GM18868 (cell line): ENCODE measurements around the gene NCS1.

Experiments used
- ATAC-seq: cut with Tn5 transposase; IDR thresholded peaks from one replicate; pipeline ENCODE4 v1.9.1; 2021; ENCODE audit warnings: mild to moderate bottlenecking, moderate library complexity; ENCODE audit not compliant: unreplicated experiment

Gene NCS1

DNA sequence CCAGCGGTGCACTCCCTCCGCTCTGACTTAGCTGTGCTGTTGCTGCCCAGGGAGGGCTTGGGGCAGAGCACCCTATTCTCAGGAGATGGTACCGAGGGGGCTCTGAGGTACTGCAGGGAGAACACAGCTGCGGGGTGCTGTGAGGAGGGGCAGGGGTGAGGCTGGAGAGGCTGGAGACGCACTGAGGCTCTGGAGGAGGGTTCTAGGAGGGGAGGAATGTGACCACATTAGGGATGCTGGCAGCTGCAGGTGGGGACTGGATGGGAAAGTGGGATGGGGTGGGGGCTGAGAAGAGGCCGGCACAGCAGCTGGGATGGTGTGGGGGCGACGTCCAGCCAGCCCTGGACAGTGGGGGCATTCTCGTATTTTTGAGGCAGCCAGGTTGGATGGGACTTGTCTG lies 20.9 kb downstream of the NCS1 start:
- ATAC-seq: no peak

DNA sequence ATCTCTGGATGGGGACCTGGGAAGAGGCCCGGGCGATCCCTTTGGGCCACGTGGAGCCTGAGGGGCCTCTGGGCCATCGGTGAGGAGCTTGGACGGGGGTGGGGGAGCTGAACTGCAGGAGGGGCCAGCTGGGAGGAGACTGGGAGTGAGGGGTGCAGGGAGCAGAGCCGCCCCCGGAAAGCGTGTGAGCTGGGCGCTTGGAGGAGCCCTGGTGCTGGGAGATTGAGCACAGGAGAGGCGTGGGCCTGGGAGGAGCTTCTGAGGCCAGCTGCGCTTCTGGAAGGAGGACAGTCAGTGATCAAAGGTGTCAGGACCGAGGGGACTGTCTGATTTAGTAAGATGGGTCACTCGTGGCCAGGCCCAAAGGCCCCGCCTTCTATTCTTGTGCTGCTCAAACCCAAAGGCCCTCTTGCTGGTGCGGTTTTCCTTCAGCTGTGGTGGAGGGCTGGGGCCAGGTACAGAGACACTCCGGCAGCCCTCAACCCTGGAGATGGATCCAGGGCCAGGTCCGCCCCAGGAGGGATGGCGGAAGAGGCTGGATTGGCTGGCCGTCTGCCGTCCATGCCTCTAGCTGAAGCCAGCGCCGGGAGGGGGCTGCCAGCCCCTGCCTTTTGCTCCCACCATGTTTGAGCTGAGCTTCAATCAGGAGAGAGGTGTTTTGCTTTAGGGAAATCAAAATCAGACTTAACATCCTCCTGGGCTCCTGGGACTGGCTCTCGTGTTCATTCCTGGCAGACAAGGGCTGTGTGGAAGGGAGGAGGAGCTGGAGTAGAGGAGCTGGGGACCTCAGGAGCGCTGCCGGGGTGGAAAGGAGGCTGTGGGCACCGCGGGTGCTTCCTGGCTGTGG lies 21.6 kb downstream of the NCS1 start:
- no peak for ATAC-seq

DNA sequence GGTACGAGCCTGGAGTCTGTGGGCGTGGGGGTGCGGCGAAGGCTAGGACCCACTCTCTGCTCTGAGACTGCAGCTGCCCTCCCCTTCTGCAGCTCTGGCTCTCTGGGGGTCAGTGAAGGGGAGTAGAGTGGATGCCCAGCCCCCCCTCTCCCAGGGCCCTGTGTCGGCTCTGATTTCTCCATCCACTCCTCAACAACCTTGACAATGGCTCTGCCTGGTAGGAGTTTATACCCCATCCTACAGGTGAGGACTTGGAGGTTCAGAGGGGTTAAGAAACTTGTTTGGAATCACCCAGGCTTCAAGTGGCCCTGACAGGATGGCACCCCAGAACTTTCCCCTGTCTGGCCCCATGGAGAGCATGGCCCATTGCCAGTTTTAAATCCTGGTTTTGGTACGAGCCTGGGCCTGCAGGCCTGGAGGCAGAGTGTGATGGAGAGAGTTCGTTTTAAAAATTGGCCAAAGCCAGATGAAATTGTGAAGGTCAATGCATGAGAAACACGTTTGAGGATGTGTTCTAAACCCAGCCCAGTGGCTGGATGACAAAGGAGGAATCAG lies 22.3 kb downstream of the NCS1 start:
- no peak for ATAC-seq

DNA sequence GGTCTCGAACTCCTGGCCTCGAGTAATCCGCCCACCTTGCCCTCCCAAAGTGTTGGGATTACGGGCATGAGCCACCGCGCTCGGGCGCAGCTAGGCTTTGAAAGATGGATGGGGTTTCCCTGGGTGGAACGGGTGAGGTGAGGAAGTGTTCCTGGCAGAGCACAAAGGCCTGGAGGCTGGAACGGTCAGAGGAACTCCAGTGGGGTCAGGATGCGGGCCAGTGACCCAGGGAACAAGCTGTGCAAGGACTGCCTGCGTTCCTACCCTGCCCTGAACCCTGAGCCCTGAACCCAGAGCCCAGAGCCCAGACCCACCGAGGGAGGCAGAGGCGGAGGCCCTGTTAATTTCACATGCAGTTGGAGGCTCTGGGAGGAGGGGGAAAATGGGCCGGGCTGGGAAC lies 23.4 kb downstream of the NCS1 start:
- no peak for ATAC-seq

DNA sequence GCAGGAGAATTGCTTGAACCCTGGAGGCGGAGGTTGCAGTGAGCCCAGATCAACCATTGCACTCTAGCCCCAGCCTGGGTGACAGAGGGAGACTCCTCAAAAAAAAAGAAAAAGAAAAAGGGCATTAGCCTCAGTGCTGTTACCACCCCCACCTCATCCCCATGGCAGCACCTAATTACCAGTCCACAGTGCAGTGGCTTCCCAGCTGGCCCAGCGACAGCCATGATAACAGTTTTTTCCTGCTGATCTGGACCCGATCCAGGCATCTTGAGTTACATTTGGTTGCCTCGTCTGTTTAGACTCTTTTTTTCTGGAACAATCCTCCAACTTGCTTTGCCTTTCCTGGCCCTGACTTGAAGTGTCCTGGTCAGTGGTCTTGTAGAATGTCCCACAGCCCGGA lies 24.4 kb downstream of the NCS1 start:
- ATAC-seq: no peak

DNA sequence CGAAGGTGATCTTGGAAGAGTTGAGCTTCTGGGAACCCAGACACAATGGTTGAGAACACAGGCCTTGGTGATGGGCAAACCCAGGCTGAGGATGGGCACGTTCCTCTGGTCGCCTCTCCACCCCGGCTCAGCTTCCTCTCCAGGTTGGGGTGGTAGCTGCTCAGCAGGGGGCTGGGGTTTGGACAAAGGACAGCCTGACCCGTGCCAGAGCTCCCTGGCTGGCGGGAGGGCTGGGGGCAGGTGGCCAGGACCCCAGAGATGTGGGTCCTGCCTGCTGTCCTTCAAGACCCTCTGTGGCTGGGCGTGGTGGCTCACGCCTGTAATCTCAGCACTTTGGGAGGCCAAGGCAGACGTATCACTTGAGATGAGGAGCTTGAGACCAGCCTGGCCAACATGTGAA lies 25.2 kb downstream of the NCS1 start:
- no peak for ATAC-seq

DNA sequence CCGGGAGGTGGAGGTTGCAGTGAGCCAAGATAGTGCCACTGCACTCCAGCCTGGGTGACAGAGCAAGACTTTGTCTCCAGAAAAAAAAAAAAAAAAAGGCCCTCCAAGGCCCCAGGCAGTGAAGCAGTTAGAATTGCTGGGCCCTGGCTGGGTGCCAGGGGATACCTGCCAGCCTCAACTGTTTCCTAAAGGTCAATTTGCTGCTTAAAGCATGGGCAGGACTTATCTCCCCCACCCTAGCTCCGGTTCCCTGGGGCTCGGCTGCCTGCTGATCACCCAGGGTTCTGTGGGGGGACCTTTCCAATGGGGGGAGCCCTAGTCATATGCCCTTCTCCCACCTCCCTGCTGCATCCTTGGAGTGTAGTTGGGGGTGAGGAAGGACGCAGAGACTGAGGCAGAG lies 25.7 kb downstream of the NCS1 start:
- ATAC-seq: no peak

DNA sequence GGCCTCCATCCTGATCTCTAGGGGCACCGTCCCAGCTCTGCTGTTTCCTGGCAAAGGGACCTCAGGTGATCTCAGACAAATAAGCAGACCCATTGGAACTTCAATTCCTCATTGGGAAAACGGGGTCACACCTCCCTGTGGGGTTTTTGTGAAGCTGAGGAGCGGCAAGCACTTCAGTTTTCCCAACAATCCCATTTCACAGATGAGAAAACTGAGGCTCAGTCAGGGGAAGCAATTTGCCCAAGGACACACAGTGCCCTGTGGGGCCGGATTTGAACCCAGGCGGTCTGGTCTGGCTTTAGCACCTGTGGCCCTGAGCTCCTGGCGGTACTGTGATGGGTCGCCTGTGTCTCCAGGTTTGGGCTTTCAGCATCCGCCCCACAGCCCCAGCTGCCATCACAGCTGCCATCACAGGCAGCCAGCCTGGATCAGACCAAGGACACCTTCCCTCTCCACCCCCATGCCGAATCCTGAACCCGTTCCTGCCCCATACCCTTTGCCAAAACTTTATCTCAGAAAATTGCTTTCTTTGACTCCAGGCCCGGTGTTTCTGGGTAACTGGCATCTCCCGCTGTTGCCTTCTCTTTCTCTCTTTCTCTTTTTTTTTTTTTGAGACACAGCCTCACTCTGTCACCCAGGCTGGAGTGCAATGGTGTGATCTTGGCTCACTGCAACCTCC lies 26.4 kb downstream of the NCS1 start:
- ATAC-seq: no peak

DNA sequence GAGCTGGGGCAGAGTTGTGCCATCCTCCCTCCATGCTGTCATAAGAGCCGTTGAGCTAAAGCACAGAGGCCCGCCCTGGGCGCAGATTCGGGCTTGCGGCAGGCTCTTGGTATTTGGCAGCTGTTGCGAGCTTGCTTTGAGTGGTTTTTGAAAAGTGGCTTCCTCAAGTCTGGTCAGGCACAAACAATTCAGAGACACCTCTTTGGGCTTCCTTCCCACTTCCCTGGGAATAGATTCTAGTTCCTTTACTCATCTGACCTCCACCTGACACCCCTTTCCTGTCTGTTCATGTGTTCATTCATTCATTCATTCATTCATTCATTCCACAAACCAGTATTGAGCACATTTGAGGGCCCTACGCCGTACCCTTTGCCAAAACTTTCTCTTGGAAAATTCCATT lies 27.4 kb downstream of the NCS1 start:
- ATAC-seq: no peak

DNA sequence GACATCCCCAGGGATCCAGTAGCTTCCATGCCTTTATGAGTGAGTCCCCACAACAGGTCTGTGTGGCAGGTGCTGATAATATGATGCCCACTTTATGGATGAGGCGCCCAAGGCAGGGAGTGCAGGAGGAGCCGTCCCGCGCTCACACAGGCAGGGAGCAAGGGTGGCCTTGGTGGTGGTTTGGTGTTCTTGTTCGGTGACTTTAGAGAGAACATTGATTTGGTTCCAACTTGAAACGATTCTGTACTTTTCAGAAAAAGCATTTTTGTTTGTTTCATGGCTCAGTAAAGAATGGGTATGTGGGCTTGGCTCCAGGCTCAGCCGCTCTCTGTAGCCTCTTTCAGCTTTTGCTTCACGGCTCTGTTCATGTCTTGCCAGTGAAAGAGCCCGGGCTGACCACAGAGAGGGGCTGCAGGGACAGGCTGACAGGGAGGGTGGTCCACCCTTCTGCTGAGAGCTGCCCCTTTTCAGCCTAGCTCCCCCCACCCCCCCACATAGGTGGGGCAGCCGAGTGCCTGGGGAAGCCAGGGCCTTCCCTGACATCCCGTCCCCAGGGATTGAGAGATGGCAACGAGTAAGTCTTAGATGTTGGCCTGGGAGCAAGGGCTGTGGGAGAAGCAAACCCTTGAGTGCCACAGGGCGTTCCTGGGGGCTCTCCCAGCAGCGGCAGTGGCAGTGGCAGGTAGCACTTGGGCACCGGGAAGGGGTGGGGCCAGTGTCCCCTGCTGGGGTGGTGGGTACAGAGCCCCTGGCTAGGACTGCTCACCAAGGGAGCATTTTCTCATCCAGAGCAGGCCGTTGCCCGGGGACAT lies 28.0 kb downstream of the NCS1 start:
- ATAC-seq: no peak

DNA sequence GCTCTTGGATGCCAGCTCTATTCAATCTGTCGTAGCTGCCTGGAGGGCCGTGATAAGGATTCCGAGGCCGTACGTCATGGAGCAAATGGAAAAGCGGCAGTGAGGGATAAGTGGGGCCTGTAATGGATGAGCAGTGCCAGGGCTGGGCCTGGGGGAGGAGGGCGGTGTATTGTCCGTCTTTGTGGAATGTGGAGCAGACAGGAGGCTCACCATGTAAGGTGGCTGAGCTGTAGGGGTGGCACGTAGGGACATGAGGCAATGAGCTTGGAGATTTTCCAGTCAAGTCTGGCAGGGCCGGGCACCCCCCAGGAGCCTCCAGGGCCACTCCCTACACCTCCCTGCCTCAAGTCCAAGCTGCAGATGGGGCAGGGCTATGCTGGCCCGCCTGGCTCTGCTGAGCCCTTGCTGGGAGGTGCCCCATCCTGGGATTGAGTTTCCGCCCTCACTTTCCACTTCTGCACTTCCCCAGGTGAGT lies 29.2 kb downstream of the NCS1 start:
- no peak for ATAC-seq

DNA sequence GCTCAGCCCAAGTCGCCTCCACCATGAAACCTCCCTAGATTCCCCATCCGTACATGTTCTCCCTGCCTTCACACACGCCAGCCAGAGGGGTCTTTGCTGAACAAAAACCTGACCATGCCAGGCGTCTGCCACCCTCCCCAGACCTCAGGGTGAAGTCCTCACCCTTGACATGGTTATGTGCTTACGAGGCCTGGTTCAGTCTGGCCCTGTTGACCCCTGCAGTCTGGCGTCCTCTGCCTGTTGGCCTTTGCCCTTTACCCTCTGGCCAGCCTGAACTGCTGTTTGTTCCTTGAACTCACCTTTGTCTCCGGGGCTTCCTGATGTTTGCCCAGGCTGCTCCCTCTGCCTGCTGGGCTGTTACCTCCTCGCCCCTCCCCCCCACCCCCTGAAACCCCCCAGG lies 29.8 kb downstream of the NCS1 start:
- no peak for ATAC-seq

DNA sequence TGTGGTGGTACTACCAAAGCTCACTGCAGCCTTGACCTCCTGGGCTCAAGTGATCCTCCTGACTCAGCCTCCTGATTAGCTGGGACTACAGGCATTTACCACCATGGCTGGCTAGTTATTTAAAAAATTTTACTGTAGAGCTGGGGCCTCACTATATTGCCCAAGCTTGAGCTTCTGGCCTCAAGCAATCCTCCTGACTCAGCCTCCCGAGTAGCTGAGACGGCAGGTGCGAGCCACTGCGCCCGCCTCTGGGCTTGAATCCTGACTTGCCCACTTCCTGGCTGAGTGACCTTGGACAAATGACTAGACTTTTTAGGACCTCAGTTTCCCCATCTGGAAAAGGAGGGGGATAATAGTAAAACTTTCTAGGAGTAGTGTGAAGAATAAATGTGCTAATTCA lies 32.1 kb downstream of the NCS1 start:
- ATAC-seq: no peak

DNA sequence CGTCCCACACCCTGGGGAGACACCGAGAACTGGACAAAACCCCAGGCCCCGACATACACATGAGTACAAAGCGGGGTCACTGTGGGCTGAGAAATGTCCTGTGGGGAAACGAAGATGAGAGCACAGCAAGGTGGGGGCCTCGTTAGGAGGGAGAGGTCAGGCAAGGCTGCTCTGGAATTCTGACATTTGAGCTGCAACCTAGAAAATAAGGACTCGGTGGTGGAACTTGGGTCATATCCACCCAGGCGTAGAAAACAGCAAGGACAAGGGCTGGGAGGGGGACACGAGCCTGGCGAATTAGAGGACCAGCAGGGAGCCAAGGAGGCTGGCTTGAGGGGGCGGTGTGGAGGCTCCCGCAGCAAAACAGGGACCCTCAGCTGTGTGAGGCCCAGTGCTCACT lies 32.8 kb downstream of the NCS1 start:
- no peak for ATAC-seq

DNA sequence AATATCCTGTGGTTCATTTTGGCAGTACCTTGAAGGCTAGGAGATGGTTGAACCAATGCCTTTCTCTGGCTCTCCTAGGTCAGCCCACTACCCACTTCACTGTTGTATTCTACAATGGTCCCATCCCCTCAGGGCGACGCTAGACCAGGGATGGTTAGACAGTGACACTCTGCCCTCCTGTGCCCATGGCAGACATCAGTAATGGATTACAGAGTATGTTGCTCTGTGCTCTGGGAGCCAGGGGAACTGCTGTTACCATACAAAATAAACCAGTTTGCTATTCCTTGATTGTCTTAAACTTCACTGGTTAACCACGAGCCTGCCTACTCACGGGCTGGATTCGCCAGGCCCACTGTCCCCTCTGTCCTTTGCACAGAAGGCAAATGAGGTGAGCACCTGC lies 33.7 kb downstream of the NCS1 start:
- no peak for ATAC-seq

DNA sequence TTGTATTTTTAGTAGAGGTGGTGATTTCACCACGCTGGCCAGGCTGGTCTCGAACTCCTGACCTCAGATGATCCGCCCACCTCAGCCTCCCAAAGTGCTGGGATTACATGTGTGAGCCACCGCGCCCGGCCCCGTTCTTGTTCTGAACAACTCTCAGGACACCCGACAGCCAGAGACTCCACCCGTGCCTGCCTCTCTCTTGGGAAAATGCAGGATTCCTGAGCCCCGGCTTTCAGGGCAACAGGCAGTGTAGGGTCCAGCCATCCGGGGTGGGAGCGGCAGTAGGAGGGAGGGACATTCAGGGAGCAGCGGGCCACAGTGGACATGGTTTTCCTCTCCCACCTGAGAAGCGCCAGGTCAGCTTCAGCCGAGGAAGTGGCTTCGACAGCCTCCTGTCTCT lies 34.4 kb downstream of the NCS1 start:
- ATAC-seq: no peak

DNA sequence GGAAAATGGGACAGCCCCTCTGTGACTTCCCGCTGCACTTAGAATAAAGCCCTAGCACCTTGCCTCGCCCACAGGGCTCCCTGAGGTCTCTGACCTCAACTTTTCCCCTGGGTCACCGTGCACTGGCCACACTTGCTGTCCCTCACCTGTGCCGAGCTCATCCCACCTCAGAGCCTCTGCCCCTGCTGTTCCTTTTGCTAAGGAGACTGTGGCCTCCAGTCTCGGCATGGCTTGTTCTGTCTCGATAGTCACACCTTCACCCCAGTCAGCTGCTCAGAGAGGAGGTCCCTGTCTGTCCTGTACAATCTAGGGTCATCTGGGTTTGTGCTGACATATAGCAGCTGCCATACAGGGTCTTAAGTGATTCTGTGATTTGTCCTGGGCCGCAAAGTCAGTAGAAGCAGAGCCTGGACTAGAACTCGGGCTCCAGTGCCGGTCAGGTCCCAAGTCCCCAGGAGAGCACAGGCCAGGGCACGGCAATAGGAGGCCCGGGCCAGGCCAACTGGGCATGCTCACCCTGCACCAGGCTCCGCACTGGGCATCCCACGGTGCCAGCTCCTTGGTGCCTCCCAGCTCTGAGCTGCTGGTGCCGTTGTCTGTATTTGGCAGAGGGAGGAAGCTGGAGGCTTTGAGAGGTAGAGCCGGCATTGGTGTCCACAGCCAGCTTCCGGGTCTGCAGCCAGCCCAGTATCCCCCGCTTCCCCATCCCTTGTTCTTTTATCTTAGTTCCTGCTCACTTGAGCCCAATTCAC lies 35.2 kb downstream of the NCS1 start:
- no peak for ATAC-seq

DNA sequence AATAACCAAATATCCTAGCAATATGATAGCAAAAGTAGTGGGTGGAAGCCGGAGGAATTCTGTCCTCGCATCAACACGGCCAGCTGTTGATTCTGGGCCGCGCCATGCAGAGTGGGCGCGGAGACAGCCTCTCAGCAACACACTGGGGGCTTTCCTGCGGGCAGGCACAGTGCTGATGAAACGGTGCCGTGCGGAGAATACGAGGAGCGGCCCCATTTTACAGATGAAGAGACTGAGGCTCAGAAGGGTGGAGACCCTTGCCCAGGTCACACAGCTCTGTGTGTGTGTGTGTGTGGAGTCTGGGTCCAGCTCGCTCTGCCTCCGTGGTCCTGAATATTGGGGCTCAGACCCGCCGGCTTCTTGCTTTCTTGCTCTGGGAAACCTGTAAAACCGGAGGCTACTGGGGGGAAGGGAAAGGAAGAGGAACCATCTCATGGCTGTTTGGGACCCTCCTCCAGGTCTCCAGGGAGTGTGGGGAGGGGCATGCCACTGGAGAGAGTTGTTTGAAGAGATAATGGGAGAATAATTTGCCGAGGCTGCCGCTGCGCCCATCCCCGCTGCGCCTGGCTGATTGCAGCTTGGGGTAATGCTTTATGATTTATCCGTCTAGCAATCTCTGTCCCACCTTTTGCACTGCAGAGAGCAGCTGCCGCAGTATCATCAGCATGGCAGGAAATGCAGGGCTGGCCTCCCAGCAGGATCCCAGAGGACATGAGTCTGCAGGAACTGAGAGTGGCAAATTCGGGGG lies 36.6 kb downstream of the NCS1 start:
- ATAC-seq: no peak

DNA sequence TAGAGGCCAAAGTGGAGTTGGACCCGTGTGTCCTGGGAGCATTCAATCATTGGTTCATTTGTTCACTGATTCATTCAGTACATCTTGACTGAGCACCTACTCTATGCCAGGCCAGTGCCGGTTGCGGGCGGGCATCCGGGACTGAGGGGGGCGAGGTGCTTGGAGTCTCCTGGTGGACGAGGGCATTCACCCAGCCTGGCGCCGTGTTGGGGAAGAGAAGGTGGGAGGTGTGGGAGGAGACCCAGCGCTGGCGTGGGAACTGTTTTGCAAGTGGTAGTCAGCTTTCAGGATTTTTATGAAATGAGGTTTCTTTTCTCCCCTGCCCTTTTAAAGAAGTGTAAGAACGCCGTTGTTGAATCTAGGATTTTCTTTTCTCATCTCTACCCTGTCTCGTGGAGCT lies 37.2 kb downstream of the NCS1 start:
- no peak for ATAC-seq
